SK-N-MC (cell line): ENCODE data around the gene IFI30.

Source experiments
- EZH2 ChIP-seq: fragments of 200-600 bp; sonication (generic); IDR thresholded peaks from one replicate; pipeline ENCODE4 v1.6.1; 2017; ENCODE audit warnings: antibody characterized with exemption
- POLR2AphosphoS5 ChIP-seq: IDR thresholded peaks from 2 replicates; pipeline ENCODE4 v1.6.1; 2012; ENCODE audit warnings: mild to moderate bottlenecking, low read depth, low read length, borderline replicate concordance

DNA sequence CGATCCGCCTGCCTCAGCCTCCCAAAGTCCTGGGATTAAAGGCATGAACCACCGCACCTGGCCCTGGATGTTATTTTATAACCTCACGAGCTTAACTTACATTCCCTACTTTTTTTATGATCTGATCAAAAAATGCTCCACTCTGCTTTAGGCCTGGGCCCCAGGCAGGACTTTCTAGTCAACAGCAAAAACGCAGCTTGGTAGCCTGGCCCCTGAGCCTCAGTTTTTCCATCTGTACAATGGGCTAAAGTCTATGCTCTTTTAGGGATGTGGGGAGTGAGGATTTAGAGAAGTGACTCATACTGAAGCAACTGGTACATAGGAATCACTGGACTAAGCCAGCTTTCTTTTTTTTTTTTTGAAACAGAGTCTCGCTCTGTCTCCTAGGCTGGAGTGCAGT lies 32.6 kb upstream of the IFI30 start:
- TF ChIP-seq POLR2AphosphoS5 (no peak), EZH2 (no peak)
